GM19023 (cell line): ENCODE results near the gene GPANK1.

ENCODE experiments used
- ATAC-seq: cut with Tn5 transposase; IDR thresholded peaks from one replicate; pipeline ENCODE4 v1.9.1; 2021; ENCODE audit warnings: mild to moderate bottlenecking, moderate library complexity; ENCODE audit not compliant: unreplicated experiment

Gene GPANK1

DNA sequence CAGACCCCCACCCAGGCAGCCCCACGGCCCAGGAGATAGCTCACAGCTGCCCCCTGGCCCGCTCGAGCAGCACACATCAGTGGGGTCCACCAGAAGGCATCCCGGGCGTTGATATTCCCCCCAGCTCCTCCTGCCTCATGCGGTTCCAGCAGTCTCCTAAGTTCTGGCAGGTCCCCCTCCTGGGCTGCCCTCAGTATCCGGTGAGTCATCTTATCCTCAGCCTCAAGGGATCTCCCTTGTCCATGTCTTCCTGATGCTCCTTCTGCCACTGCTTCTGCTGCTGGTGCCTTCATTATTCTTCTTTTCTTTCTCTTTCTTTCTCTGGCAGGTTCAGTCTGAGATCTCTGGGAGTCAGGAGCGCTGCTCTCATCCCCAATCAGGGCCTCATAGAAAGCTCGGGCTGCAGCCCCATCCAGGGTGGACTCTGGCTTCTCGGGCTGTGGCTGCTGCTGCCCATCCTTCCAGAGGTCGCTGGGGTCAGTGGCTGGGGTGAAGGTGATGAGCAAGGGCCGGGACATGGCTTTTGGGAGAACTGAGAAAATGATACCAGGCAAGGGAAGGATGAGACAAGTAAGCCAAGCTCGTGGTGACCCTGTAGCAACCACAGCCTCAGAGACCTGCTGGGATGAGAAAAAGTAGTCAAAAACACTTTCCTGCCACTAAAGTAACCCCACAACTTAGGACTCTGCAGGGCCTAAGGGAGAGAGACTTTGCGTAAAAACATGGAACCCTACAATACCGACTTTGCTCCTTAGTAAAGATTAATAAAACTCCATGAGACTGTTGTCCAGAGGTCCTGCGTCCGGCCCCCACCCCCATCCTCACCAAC is 622 bp downstream of the GPANK1 start:
- no peak for ATAC-seq

DNA sequence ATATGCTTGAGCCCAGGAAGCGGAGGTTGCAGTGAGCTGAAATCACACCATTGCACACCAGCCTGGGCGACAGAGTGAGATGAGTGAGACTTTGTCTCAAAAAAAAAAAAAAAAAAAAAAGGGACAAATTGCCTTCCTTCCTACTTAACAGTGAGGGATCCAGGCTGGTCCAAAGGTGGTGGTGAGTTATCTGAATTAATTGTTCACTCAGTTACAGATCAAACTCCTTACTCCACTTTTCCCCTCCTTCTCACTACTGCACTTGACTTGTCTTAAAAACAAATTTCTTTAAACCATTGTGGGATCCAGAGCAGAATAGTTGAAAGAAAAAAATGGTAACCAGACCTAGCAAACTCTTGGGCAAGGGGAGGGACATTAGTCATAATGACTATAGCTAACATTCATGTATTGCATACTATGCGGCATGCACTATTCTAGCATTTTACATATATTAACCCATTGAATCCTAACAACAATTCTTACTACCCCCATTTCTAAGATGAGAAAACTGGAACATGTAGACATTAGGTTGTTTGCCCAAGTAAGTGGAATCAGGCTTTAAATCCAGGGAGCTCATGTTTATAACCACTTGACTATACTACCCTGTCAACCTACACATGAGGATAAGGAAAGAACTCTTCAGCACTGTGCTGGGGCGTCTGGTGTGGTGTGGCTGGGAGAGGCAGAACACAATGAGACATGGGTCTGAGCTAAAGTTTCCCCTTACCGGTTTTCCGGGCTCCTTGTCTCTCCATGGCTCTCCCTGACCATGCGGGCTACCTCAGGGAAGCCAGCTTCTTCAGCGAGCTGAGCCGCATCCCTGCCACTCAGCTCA is 1.5 kb downstream of the GPANK1 start:
- no peak for ATAC-seq

DNA sequence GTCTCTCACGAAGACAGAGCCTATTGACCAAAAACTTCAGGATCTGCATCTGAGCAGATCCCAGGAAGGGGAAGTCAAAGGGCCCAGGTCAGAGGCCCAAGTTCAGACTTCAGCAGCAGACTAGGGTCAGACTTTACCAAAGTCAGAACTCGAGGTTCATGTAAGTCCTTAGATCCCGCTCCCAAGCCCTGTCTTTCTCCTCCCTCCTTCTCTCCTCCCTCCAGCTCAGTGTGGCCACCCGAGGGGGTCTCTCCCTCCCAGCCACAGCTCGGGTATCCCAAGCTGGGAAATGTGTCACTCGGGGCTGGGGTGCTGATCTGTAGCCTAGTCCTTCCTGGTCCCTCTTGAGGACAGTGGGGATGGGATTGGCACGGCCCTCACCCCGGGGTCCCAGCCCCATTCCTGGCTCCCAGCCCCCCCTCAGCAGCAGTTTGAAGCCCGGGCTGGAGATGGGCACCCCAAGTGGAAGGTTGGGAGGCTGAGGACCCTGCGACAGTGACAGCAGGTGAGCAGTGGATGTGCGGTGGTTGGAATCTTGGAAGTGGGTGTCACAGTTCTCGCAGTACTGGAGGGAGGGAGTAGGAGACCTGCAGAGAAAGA is 2.6 kb downstream of the GPANK1 start:
- ATAC-seq, result no peak

DNA sequence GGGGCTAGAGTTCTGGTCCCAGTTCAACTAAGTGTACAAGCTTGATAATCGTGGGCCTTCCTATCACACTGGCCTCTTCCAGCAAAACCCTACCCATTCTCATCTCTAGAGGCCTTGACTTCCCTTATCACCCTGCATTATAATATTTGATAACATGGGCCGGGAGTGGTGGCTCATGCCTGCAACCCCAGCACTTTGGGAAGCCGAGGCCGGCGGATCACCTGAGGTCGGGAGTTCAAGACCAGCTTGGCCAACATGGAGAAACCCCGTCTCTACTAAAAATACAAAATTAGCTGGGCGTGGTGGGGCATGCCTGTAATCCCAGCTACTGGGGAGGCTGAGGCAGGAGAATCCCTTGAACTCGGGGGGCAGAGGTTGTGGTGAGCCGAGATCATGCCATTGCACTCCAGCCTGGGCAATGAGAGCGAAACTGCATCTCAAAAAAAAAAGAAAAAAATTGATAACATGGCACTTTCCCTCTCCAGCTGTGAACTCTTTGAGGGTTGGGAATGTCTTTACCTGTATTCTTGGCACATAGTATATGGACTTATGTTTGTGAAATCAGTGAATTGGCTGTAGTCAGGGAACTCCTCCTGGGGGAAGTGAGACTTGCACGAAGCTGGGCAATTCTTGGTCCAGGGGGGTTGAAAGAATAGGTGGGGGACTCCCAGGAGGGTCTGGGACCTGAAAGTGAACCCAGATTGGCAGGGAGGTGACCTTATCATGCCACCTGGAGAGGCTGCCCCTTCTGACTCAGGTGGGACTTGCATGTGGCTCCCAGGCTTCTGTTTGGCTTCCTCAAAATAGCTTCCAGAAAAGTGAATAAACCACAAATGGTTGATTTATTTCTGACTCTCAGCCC is 3.3 kb downstream of the GPANK1 start:
- ATAC-seq, result no peak

DNA sequence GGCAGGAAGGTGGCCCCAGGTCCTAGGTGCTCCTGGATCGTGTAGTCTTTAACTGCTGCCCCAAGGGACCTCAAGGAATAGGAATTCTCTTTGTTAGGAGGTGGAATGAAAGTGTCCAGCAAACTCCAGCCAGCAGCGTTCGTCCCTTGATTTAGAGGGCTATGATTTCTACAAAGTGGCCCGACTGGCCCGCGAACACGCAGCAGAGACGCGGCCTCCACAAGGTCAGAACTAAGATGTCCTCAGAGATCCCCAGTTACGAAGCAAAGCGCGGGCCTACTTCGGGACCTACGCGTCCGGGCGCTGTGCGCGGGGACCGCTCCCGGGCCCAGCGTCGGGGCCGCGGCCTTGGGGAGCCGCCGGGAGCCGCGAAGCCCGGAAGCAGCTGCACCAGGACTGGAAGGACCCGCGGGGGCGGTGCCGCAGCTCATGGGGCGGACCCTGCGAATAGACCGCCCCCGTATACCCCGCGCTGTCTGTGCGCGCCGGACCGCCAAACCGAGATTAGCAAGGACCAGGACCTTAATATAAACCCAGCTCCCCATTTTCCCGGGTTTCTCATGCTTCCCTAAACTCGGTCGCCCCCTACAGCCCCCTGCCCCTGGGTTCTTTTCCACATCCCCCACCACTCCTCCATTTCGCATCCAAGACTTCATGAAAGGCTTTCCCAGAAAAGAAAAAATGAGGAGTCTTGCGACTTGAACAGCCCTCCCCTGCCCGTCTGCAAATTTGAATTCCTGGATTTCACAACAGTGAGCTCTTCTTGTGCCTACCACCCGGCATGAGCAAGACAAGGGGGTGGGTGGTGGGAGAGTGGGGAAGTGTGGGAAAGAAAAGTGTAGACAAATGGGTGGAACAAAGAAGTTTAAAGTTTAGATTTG is 4.2 kb downstream of the GPANK1 start, which contains the start of gene C6orf47:
Gene C6orf47 (minus strand): TSS at position 398 of the 881 bp plus-strand sequence. CDS start 831 bp downstream, outside the sequence.
- ATAC-seq, result peak; percentile 56

DNA sequence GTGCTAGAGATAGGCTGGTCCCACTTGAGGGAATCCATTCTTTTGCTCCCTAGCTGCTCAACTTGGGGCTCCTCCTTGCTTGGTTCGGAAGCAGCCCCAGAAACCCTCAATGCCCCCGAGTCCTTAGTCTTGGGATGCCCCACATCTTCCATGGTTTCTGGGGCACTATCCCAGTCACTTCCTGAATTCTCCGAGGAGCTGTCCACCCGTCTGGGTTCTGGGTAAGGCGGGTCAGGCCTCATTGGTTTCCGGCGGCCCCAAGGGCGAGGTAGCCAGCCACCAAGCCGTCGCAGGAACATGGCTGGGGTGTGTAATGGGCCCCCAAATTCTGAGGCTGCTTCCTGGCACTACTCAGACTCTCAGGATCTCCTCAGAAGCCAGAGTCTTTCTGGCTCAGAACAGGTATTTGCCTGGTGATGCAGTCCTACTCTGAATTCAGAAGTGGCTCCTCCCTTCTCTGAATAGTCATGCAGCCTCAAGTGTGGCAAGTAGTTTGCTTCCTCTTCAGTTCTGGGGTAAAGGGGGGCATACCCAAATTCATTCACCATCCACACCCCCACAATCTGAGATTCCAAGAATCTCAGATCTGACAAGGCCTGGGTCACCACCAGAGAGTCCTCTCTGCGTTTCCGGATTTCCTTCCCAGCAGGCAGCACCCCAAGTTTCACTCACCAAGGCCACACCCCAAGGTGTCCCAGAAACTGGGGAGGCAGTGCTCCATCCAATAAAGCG is 5.0 kb downstream of the GPANK1 start:
- ATAC-seq, result no peak

DNA sequence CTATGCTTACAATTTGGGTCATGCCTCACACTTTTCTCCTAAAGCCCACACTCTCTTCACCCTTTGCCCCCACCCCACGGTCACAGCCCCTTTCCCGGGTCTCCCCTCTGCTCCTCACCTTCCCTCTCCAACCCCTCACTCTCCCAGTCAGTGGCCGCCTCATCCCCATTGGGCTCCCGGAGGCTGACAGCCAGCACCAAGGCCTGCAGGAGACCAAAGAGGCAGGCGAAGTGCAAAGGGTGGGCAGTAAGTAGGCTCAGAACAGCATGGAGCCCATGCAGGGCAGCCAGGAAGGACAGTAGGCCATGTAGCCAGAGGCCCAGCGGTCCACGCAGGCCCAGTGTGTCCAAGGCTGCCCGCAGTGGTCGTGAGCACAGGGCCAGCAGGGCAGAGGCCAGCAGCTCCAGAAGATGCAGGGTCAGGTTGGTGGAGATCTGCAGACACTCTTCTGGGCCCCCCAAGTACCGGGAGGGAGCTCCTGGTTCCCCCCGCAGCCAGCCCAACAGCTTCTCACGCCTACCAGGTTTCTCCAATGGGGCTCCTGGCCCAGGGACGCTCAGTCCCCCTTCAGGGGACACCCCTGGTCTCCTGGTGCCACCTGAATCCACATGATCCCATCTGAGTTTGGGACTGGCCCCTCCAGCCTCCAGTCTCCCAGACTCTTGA is 5.7 kb downstream of the GPANK1 start:
- ATAC-seq, result no peak

DNA sequence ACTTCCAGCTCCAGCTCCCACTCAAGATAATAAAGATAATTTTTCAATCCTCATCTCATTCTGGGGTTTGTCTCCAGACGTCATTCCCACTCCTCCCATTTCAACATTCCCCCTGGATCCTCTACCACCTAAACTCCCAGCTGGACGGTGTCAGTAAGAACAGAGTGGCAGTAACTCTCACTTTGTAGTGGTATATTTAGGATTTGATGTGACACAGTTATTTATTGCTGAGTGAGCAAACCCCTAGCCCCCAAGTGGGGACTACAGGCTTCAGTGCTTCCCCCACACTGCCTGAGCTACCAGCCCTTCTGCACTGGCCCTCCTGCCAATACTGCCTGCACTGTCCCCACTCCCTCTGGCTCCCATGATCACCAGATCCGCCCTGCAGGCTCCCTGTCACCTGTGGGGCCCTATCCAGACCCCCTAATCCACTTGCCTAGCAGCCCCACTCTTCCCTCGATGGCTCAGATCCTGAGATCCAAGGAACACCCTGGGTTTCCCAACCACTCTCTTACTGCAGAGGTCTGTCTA is 6.6 kb downstream of the GPANK1 start:
- ATAC-seq, result no peak

DNA sequence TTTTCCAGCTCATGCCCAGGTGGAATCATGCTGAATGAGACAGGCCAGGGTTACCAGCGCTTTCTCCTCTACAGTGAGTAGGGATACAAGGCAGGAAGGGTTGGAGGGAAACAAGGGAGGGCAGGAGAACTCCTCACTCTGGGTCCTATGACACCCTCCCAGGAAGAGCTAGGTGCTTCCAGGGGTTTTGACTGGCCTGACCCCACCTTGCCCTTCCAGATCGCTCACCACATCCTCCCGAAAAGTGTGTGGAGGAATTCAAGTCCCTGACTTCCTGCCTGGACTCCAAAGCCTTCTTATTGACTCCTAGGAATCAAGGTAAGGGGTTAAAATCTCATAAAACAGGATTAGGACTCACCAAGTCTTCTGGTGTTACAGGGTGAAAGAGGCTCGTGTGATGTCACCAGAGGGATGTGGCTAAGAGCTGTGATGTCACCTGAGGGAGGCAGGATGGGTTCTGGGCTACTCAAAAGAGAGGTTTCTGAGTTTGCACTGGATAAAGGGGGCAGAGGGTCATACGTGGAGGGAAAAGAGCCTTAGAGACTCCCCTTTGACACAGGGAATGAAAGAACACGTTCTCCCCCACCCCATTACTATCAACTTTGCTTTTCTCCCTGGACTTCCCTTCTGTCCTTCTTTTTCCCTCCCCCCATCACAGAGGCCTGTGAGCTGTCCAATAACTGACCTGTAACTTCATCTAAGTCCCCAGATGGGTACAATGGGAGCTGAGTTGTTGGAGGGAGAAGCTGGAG is 7.2 kb downstream of the GPANK1 start:
- ATAC-seq, result no peak

DNA sequence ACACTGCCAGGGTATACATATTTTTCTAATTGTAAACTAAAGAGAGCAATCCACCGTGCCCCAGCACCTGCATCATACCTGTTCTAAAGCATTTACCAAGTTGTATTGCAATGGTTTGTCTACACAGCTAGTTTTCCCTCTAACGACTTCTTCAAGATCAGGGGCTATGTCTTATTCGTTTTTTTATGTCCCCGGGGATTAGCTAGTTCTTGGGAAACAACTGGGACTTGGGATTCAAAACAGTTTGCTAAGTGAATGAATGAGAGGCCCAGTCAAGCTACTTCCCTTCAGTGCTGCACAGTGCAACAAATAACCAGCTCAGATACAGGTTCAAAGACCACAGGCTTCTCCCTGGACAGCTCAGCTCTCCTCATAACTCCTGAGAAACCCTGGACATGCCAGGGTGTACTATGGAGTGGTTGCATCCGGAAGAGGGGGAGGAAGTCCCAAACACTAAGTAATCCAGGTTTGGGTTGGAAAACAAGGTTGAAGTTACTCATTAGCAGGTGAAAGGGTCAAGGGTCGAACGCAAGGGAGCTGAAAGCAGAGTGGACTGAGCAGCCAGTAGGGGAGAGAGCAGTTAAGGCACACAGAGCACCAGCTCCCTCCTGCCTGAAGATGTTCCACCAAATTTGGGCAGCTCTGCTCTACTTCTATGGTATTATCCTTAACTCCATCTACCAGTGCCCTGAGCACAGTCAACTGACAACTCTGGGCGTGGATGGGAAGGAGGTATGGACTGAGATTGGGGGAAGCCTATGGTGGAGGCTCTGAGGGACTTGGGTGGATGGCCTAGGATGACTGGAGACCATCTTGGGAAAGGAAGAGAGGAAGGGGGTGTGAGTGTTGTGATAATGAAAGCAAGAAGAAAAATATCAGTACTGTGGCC is 9.2 kb downstream of the GPANK1 start, which contains the start of gene APOM:
Gene APOM (plus strand): TSS at position 546 of the 889 bp plus-strand sequence. CDS start 73 bp downstream, at position 619.
- no peak for ATAC-seq

DNA sequence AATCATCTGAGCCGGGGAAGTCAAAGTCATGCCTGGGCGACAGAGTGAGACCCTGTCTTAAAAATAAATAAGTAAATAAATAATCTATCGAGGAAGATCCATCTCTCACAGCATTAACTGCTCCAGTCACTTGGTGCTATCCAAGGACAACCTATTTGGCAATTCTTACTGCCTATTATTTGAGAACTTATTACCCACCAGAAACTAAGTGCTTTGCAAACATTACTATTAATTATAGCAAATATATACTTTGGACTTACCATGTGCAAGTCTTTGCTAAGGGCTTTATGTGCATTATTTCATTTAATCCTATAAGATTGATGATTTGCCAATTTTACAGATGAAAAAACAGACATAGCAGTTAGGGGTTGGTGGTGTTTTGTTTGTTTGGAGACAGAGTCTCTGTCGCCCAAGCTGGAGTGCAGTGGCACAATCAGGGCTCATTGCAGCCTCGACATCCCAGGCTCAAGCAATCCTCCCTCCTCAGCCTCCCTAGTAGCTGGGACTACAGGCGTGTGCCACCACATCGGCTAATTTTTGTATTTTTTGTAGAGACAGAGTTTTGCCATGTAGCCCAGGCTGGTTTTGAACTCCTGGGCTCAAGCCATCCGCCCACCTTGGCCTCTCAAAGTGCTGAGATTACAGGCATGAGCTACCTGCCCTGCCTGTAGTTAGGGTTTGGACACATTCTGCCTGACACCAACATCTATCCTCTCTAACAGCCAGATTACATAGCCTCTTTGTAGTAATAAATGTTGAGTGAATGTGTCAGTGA is 10.0 kb downstream of the GPANK1 start:
- ATAC-seq, result no peak

DNA sequence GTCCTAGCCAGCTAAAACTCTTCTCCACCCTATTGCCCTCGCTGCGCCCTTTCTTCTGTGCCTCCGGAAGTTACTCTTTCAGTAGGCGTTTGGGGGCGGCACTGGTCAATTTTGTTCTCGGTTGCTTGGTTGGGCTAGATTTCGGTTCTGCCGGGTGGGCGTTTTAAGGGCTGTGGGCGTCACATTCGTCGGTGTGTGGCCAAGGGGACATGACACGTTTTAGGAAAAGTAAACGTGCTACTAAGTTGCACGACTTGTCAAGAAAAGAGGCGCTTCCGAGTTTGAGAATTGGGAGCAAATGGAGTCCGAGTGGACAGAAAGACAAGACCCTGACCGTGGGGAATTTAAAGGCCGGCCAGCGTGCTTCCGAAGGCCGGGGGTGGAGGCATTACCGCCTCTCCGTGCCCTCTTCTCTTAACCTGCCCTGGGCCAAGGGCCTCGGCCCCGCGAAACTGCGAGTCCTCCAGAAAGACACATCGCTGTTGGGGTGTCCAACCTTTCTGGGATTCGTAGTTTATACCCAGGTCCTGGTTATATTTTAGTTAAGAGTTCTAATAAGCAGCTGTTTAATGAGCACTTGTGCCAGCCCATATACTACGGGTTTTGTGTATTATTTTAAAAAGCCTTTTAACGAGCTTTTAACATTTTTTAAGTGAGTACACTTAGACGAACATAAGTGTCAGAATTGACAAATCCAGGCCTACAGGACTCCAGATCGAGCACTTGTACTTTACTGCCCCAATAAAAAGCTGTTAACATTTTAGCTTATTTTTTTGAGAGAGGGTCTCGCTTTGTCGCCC is 11.7 kb downstream of the GPANK1 start:
- ATAC-seq, result peak; percentile 61

DNA sequence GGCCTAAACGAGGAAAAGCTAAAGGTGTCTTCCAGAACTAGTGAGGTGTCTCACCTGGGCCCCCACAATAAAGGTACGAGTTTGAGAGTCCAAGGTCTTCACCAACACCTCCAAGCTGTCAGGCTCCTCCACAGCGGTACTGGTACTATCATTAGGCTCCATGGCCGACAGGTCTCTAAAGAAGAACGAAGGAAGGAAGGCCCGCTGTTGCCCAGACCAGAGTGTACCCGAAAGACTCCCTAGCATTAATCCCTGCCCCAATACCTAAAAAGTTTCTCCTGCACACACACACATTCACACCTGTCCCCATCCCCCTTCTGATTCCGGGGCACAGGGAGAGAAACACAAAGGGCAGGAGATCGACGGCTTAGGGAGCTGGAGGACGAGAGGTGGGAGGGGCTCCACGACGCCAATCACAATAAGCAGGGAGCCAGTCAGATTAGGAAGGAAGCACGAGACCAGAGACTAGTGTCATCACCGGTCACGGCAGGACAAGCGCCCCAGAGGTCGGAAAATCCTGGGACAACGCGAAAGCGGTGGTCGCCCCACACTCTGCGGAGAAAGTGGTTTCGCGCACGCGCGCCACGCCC is 13.1 kb downstream of the GPANK1 start:
- ATAC-seq, result peak; percentile 18

DNA sequence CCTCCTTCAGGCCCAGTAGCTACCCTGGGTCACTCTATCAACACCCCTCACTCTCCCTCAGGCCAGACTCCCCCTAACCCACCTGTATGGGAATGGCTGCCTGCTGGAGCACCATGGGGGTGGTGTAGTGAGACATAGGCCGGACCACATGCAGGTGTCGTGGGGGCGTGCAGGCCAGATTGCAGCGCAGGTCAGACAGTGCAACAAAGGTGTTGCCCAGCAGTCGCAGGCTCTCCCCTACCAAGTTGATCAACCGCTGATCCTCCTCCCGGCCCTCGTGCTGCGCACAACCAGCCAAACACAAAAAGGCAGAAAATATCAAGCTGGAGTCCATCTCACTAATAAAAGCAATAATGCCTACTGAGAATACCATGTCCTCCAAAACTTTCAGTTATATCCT is 19.5 kb downstream of the GPANK1 start:
- ATAC-seq, result no peak
